Stimulated activated CD4-positive, alpha-beta T cell treated with anti-CD3 and anti-CD28 coated beads, TNF-alpha, amount 100 ng/mL, for 1 hour (primary cell): ENCODE results near the gene TRAPPC5.

Source experiments
- DNase-seq, 3 donors: peaks; one replicate each; pipeline ENCODE4 v3.0.0-alpha.2; 2020; ENCODE audit warnings: low read depth in 3 of 3, low spot score in 1 of 3

Gene TRAPPC5

GRCh38 chr19:7699003-7699402, 18.4 kb downstream of the TRAPPC5 start:
- no peak for DNase-seq

GRCh38 chr19:7699417-7700401, 19.1 kb downstream of the TRAPPC5 start:
- no peak for DNase-seq

- no peak for DNase-seq
Measured at GRCh38 chr19:7701049-7701653, 20.5 kb downstream of the TRAPPC5 start.

GRCh38 chr19:7701654-7702457, 21.2 kb downstream of the TRAPPC5 start, which contains the start of gene FCER2:
Gene FCER2, minus strand, starts transcription at chr19:7702131. Its CDS starts 2,371 bp downstream, at chr19:7699760.
- DNase-seq: no peak

GRCh38 chr19:7703332-7703731, 22.7 kb downstream of the TRAPPC5 start:
- no peak for DNase-seq

GRCh38 chr19:7704280-7705060, 23.8 kb downstream of the TRAPPC5 start:
- no peak for DNase-seq

GRCh38 chr19:7705387-7706187, 25.0 kb downstream of the TRAPPC5 start:
- peak; percentile 23 to 54 (median 52) for DNase-seq

- no peak for DNase-seq
Measured at GRCh38 chr19:7706188-7706954, 25.7 kb downstream of the TRAPPC5 start.

GRCh38 chr19:7706955-7707456, 26.4 kb downstream of the TRAPPC5 start:
- DNase-seq: no peak

- DNase-seq: no peak
Measured at GRCh38 chr19:7709932-7710460, 29.4 kb downstream of the TRAPPC5 start.

GRCh38 chr19:7710616-7711015, 30.0 kb downstream of the TRAPPC5 start:
- DNase-seq: no peak

GRCh38 chr19:7715671-7716070, 35.0 kb downstream of the TRAPPC5 start:
- DNase-seq: no peak

GRCh38 chr19:7716762-7717161, 36.1 kb downstream of the TRAPPC5 start:
- no peak for DNase-seq

GRCh38 chr19:7718668-7719067, 38.0 kb downstream of the TRAPPC5 start:
- DNase-seq: no peak

- no peak for DNase-seq
Measured at GRCh38 chr19:7720351-7720750, 39.7 kb downstream of the TRAPPC5 start.

GRCh38 chr19:7722231-7722651, 41.6 kb downstream of the TRAPPC5 start:
- no peak for DNase-seq

- no peak for DNase-seq
Measured at GRCh38 chr19:7725791-7726190, 45.2 kb downstream of the TRAPPC5 start.

- no peak for DNase-seq
Measured at GRCh38 chr19:7729211-7729610, 48.6 kb downstream of the TRAPPC5 start.
